ENCODE data around the gene PNLIPRP2.

PNLIPRP2 gene

GRCh38 chr10:116615199-116615776 lies 5.5 kb upstream of the PNLIPRP2 start:
- Histone ChIP-seq H3K4me3 (ENCODE audit: low read depth in 1 of 2, low read length in 2 of 2) (no peak overlapping the region), H3K27me3 (ENCODE audit: insufficient read depth, low read length, poor library complexity) (no peaks in the 10 kb centered on the region), H4K20me1 (ENCODE audit: insufficient read depth, low read length) (no peaks in the 10 kb centered on the region), H3K79me2 (ENCODE audit: insufficient read depth, low read length) (no peaks in the 10 kb centered on the region), H3K4me1 (ENCODE audit: insufficient read depth, low read length) (no peaks in the 10 kb centered on the region), H3K27ac (ENCODE audit: low read length) (no peak overlapping the region), H3K36me3 (ENCODE audit: insufficient read depth, low read length) (no peaks in the 10 kb centered on the region), H2AFZ (ENCODE audit: low read depth, low read length) (no peak overlapping the region), H3K4me2 (ENCODE audit: insufficient read depth, low read length) (no peak overlapping the region), H3K9ac (ENCODE audit: low read depth, low read length) (no peak overlapping the region), H3K9me3 (ENCODE audit: insufficient read depth, low read length, severe bottlenecking) (no peaks in the 10 kb centered on the region)
- no peak for ATAC-seq (ENCODE audit: insufficient read depth, low read depth)
- DNase-seq: no peak
- no peak for TF ChIP-seq EZH2 (IDR thresholded peaks at IDR 0.05; ENCODE audit: borderline replicate concordance, low read depth, low read length, severe bottlenecking)
- no peak for TF ChIP-seq CTCF (IDR thresholded peaks at IDR 0.05; ENCODE audit: borderline replicate concordance, extremely low read depth, low read length, poor library complexity, severe bottlenecking)

- TF ChIP-seq CTCF (IDR thresholded peaks at IDR 0.05; ENCODE audit: borderline replicate concordance, extremely low read depth, low read length, poor library complexity, severe bottlenecking) (no peak), EZH2 (IDR thresholded peaks at IDR 0.05; ENCODE audit: borderline replicate concordance, low read depth, low read length, severe bottlenecking) (no peak)
- H3K4me2 ChIP-seq (ENCODE audit: insufficient read depth, low read length): no peak overlapping the region
Observed at GRCh38 chr10:116621476-116621875, 723 bp downstream of the PNLIPRP2 start.

GRCh38 chr10:116621934-116622655 lies 1.3 kb downstream of the PNLIPRP2 start:
- DNase-seq (no peak), ATAC-seq (ENCODE audit: insufficient read depth, low read depth) (no peak)
- no peaks in the 10 kb centered on the region for H3K79me2 ChIP-seq (ENCODE audit: insufficient read depth, low read length)

More at GRCh38 chr10:116621476-116621875, 723 bp downstream of the PNLIPRP2 start:
- Histone ChIP-seq H4K20me1 (ENCODE audit: insufficient read depth, low read length) (no peaks in the 10 kb centered on the region), H2AFZ (ENCODE audit: low read depth, low read length) (no peak overlapping the region), H3K4me1 (ENCODE audit: insufficient read depth, low read length) (no peaks in the 10 kb centered on the region), H3K9ac (ENCODE audit: low read depth, low read length) (no peak overlapping the region), H3K27ac (ENCODE audit: low read length) (no peak overlapping the region), H3K9me3 (ENCODE audit: insufficient read depth, low read length, severe bottlenecking) (no peaks in the 10 kb centered on the region), H3K79me2 (ENCODE audit: insufficient read depth, low read length) (no peaks in the 10 kb centered on the region), H3K27me3 (ENCODE audit: insufficient read depth, low read length, poor library complexity) (no peaks in the 10 kb centered on the region), H3K4me3 (ENCODE audit: low read depth in 1 of 2, low read length in 2 of 2) (no peak overlapping the region), H3K36me3 (ENCODE audit: insufficient read depth, low read length) (no peaks in the 10 kb centered on the region)
- ATAC-seq (ENCODE audit: insufficient read depth, low read depth): no peak
- DNase-seq: no peak

More at GRCh38 chr10:116621934-116622655, 1.3 kb downstream of the PNLIPRP2 start:
- Histone ChIP-seq H3K4me2 (ENCODE audit: insufficient read depth, low read length) (no peak overlapping the region), H3K4me3 (ENCODE audit: low read depth in 1 of 2, low read length in 2 of 2) (no peak overlapping the region), H3K9ac (ENCODE audit: low read depth, low read length) (no peak overlapping the region), H3K27ac (ENCODE audit: low read length) (no peak overlapping the region), H3K9me3 (ENCODE audit: insufficient read depth, low read length, severe bottlenecking) (no peaks in the 10 kb centered on the region), H3K36me3 (ENCODE audit: insufficient read depth, low read length) (no peaks in the 10 kb centered on the region), H3K4me1 (ENCODE audit: insufficient read depth, low read length) (no peaks in the 10 kb centered on the region), H4K20me1 (ENCODE audit: insufficient read depth, low read length) (no peaks in the 10 kb centered on the region), H2AFZ (ENCODE audit: low read depth, low read length) (no peak overlapping the region), H3K27me3 (ENCODE audit: insufficient read depth, low read length, poor library complexity) (no peaks in the 10 kb centered on the region)
- TF ChIP-seq CTCF (IDR thresholded peaks at IDR 0.05; ENCODE audit: borderline replicate concordance, extremely low read depth, low read length, poor library complexity, severe bottlenecking) (no peak), EZH2 (IDR thresholded peaks at IDR 0.05; ENCODE audit: borderline replicate concordance, low read depth, low read length, severe bottlenecking) (no peak)
